ENCODE results near the gene MARCHF10.

MARCHF10 gene

GRCh38 chr17:62656446-62656845 lies 151.7 kb downstream of the MARCHF10 start:
- DNase-seq (ENCODE audit: extremely low read depth, low read depth): no peak
- H3K4me3 ChIP-seq (replicated peaks; ENCODE audit: low read depth, low read length): no peak overlapping the region
- no peak for TF ChIP-seq CTCF (IDR thresholded peaks at IDR 0.05; ENCODE audit: low read depth, low read length, missing control alignments)

GRCh38 chr17:62655656-62656055 lies 152.5 kb downstream of the MARCHF10 start:
- TF ChIP-seq CTCF (IDR thresholded peaks at IDR 0.05; ENCODE audit: low read depth, low read length, missing control alignments): no peak
- H3K4me3 ChIP-seq (replicated peaks; ENCODE audit: low read depth, low read length): no peak overlapping the region
- no peak for DNase-seq (ENCODE audit: extremely low read depth, low read depth)

GRCh38 chr17:62653826-62654761 lies 154.0 kb downstream of the MARCHF10 start:
- no peak for DNase-seq (ENCODE audit: extremely low read depth, low read depth)
- H3K4me3 ChIP-seq (replicated peaks; ENCODE audit: low read depth, low read length): no peak overlapping the region
- TF ChIP-seq CTCF (IDR thresholded peaks at IDR 0.05; ENCODE audit: low read depth, low read length, missing control alignments): no peak

DNA sequence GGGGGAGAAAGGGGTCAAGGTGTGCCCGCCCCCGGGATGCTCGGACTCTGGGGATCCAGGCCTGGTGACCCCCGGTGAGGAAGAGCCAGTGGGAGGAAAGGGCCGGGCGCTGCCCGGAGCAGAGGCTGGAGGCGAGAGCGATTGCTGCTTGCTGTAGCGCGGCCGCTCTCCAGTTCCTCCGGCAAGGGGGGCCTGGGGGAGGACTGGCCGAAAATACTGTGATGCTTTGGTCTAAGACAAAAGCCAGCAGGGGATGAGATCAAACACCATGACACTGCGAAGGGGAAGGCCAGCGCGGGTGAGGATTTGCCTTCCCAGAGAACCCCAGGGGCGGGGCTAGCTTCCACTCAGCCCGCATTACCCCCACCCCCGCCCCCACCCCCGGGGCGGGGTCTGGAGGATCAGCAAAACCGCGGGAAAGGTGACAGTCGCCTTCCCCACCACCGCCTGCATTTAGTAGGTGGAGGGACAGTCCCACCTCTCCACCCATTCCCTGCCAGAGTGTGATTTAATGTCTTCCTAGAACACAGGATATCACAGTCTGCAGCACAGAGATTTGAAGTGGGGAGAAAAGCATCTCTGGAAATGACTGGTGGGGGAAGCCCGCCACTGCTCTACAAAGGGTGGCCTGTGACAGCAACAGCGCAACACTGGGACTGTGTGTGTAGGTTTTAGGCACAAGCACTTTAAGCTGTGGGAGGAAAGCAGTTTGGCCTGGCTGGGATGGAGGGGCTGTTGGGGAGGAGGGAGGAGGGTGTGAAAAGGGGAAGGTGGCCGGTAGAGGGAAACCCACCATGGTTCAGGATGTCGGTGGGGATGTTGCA lies 154.9 kb downstream of the MARCHF10 start:
- DNase-seq (ENCODE audit: extremely low read depth, low read depth): no peak
- peak overlapping the region; percentile 37 for H3K4me3 ChIP-seq (replicated peaks; ENCODE audit: low read depth, low read length)
- no peak for TF ChIP-seq CTCF (IDR thresholded peaks at IDR 0.05; ENCODE audit: low read depth, low read length, missing control alignments)

GRCh38 chr17:62652251-62653001 lies 155.7 kb downstream of the MARCHF10 start:
- no peak for DNase-seq (ENCODE audit: extremely low read depth, low read depth)
- peak overlapping the region; percentile 37 for H3K4me3 ChIP-seq (replicated peaks; ENCODE audit: low read depth, low read length)
- no peak for TF ChIP-seq CTCF (IDR thresholded peaks at IDR 0.05; ENCODE audit: low read depth, low read length, missing control alignments)

All from HFF-Myc (cell line).